Tibial nerve (tissue), 4 donors: ENCODE measurements around the gene MLANA. TPM values are rescaled to one million over a fixed set of nuclear protein-coding genes. Genes with fewer than 3 reads are reported as not detected.

Experiments used
- DNase-seq, 2 donors: peaks; one replicate each; pipeline ENCODE4 v3.0.0-alpha.2; 2019; ENCODE audit warnings: low spot score in 2 of 2
- H3K27ac ChIP-seq, 4 donors: fragments of 200-600 bp; sonication (generic) in 3 of 4; one replicate each; pipeline ENCODE4 v1.5.1; 2017 to 2019; ENCODE audit warnings: mild to moderate bottlenecking in 1 of 4
- H3K27me3 ChIP-seq, 2 donors: fragments of 200-600 bp; sonication (generic) in 1 of 2; one replicate each; pipeline versions ENCODE4 v1.5.1 to v1.6.0; 2017 to 2019
- H3K36me3 ChIP-seq, 3 donors: fragments of 200-600 bp; sonication (generic); one replicate each; pipeline ENCODE4 v1.5.1; 2018 to 2019
- H3K4me1 ChIP-seq, 4 donors: fragments of 200-600 bp; sonication (generic) in 3 of 4; one replicate each; pipeline ENCODE4 v1.5.1; 2017 to 2019
- H3K4me3 ChIP-seq, 4 donors: fragments of 200-600 bp; sonication (generic) in 3 of 4; one replicate each; pipeline ENCODE4 v1.5.1; 2017 to 2019; ENCODE audit warnings: mild to moderate bottlenecking in 1 of 4, moderate library complexity in 1 of 4
- H3K9me3 ChIP-seq, 4 donors: fragments of 200-600 bp; sonication (generic) in 3 of 4; one replicate each; pipeline ENCODE4 v1.5.1; 2017 to 2019
- EP300 ChIP-seq, 2 donors: sonication (generic); formaldehyde crosslinking; IDR thresholded peaks; one replicate each; pipeline ENCODE4 v1.6.1; 2017; ENCODE audit warnings: antibody characterized with exemption in 2 of 2, mild to moderate bottlenecking in 1 of 2
- POLR2A ChIP-seq, 2 donors: fragments of 450-650 bp; IDR thresholded peaks; one replicate each; pipeline ENCODE4 v1.6.1; 2017; ENCODE audit warnings: antibody characterized with exemption in 2 of 2, mild to moderate bottlenecking in 2 of 2, moderate library complexity in 2 of 2
- WGBS, 2 donors: methylation state at CpG; one replicate each; pipeline ENCODE4 v1.1.5; 2018; 5-methylcytosine and 5-hydroxymethylcytosine counted together
- total RNA-seq, 4 donors: library from RNA; depleted of rRNA; stranded (reverse); fragments of >200 nt; gene quantifications; one replicate each; pipeline ENCODE4 v1.1.0, GENCODE V29; 2016
- TF ChIP-seq, protein P1 (sequence below), 5 experiments: fragments of 200-600 bp in 3 of 5; fragments of 450-650 bp in 2 of 5; sonication (generic) in 3 of 5; IDR thresholded peaks; one replicate each; pipeline ENCODE4 v1.5.1; 2016 to 2019; ENCODE audit warnings: antibody characterized with exemption in 5 of 5, mild to moderate bottlenecking in 3 of 5, moderate library complexity in 2 of 5

MLANA gene
- total RNA-seq, 4 donors from 2014 or later, result not detected

GRCh38 chr9:5872511-5872910 is 18.2 kb upstream of the MLANA start:
- Histone ChIP-seq H3K36me3 (peaks cover 0 to 51% (median 0%) of the 10 kb centered on the region in 3 donors), H3K4me1 (no peaks in the 10 kb centered on the region), H3K27ac (no peak overlapping the region), H3K27me3 (no peaks in the 10 kb centered on the region), H3K9me3 (no peaks in the 10 kb centered on the region), H3K4me3 (no peak overlapping the region)
- no peak for DNase-seq
- TF ChIP-seq, protein P1, sequence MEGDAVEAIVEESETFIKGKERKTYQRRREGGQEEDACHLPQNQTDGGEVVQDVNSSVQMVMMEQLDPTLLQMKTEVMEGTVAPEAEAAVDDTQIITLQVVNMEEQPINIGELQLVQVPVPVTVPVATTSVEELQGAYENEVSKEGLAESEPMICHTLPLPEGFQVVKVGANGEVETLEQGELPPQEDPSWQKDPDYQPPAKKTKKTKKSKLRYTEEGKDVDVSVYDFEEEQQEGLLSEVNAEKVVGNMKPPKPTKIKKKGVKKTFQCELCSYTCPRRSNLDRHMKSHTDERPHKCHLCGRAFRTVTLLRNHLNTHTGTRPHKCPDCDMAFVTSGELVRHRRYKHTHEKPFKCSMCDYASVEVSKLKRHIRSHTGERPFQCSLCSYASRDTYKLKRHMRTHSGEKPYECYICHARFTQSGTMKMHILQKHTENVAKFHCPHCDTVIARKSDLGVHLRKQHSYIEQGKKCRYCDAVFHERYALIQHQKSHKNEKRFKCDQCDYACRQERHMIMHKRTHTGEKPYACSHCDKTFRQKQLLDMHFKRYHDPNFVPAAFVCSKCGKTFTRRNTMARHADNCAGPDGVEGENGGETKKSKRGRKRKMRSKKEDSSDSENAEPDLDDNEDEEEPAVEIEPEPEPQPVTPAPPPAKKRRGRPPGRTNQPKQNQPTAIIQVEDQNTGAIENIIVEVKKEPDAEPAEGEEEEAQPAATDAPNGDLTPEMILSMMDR (IDR thresholded peaks at IDR 0.05), result no peak
- TF ChIP-seq POLR2A (IDR thresholded peaks at IDR 0.05), result no peak
- TF ChIP-seq EP300 (IDR thresholded peaks at IDR 0.05), result no peak
- 64 to 65% methylated on average over 4 of the region's 4 CpGs for WGBS, 2 donors

DNA sequence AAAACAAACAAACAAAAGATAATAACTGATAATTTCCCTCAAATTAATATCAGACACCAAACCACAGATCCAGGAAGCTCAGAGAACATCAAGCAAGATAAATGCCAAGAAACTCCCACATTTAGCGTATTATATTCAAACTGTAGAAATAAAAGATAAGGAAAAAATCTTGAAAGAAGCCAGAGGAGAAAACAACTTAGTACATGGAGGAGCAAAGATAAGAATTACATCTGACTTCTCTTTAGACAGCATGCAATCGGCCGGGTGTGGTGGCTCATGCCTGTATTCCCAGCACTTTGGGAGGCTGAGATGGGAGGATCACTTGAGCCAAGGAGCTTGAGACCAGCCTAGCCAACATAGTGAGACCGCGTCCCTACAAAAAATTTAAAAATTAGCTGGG is 17.2 kb upstream of the MLANA start:
- peaks cover 0 to 42% (median 0%) of the 10 kb centered on the region in 3 donors for H3K36me3 ChIP-seq
- no peak for DNase-seq
- no peak overlapping the region for H3K4me3 ChIP-seq
- H3K9me3 ChIP-seq, result no peaks in the 10 kb centered on the region
- 94% methylated on average over 5 of the region's 5 CpGs for WGBS, 2 donors
- no peak for TF ChIP-seq POLR2A (IDR thresholded peaks at IDR 0.05)
- no peak for TF ChIP-seq EP300 (IDR thresholded peaks at IDR 0.05)
- TF ChIP-seq, protein P1 (IDR thresholded peaks at IDR 0.05), result no peak
- no peaks in the 10 kb centered on the region for H3K27me3 ChIP-seq
- no peak overlapping the region for H3K27ac ChIP-seq
- H3K4me1 ChIP-seq, result no peaks in the 10 kb centered on the region

- TF ChIP-seq POLR2A (IDR thresholded peaks at IDR 0.05) (no peak), EP300 (IDR thresholded peaks at IDR 0.05) (no peak)
- TF ChIP-seq, protein P1 (IDR thresholded peaks at IDR 0.05), result no peak
- H3K4me3 ChIP-seq, result no peak overlapping the region
- H3K36me3 ChIP-seq, result peaks cover 0 to 42% (median 0%) of the 10 kb centered on the region in 3 donors
- no peak overlapping the region for H3K27ac ChIP-seq
- no peak for DNase-seq
- H3K9me3 ChIP-seq, result no peaks in the 10 kb centered on the region
- WGBS, 2 donors, result 60 to 77% methylated on average over 2 of the region's 2 CpGs
- H3K27me3 ChIP-seq, result no peaks in the 10 kb centered on the region
- no peaks in the 10 kb centered on the region for H3K4me1 ChIP-seq
These were observed 16.6 kb upstream of the MLANA start for GRCh38 chr9:5874048-5874447.

DNA sequence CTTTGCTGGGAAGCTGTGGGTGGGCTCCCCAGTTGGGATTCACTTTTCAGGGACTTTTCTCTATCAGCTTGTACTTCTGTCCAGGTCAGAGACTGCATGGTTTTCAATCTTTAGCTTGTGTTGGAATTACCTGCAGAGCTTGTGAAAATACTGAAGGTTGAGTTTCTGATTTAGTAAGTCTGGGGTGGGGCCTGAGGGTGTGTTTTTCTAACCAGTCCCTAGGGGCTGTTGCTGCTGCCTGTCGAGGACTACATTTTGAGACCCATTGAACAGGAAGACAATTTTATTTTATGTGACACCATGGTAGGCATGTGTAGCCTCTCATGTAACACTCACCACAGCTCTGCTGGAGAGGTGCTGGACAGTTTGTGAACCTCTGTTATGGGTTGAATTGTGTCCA is 14.7 kb upstream of the MLANA start:
- H3K27me3 ChIP-seq, result no peaks in the 10 kb centered on the region
- H3K4me3 ChIP-seq, result no peak overlapping the region
- H3K4me1 ChIP-seq, result no peaks in the 10 kb centered on the region
- TF ChIP-seq, protein P1 (IDR thresholded peaks at IDR 0.05), result no peak
- TF ChIP-seq POLR2A (IDR thresholded peaks at IDR 0.05) (no peak), EP300 (IDR thresholded peaks at IDR 0.05) (no peak)
- no peaks in the 10 kb centered on the region for H3K9me3 ChIP-seq
- no peak overlapping the region for H3K27ac ChIP-seq
- DNase-seq, result no peak
- peaks cover 0 to 36% (median 0%) of the 10 kb centered on the region in 3 donors for H3K36me3 ChIP-seq
- 71 to 74% methylated on average over 1 of the region's 1 CpG for WGBS, 2 donors

GRCh38 chr9:5876711-5877110 is 14.0 kb upstream of the MLANA start:
- Histone ChIP-seq H3K4me3 (no peak overlapping the region), H3K9me3 (no peaks in the 10 kb centered on the region), H3K27ac (no peak overlapping the region), H3K4me1 (no peaks in the 10 kb centered on the region), H3K27me3 (no peaks in the 10 kb centered on the region), H3K36me3 (peaks cover 0 to 31% (median 0%) of the 10 kb centered on the region in 3 donors)
- no peak for DNase-seq
- 89 to 92% methylated on average over 7 of the region's 7 CpGs for WGBS, 2 donors
- TF ChIP-seq EP300 (IDR thresholded peaks at IDR 0.05), result no peak
- TF ChIP-seq POLR2A (IDR thresholded peaks at IDR 0.05), result no peak
- TF ChIP-seq, protein P1 (IDR thresholded peaks at IDR 0.05), result no peak
